Activated CD8-positive, alpha-beta memory T cell treated with anti-CD3 and anti-CD28 coated beads, Interleukin-2, amount 50 U/mL, for 1 hour (primary cell): Measurements from ENCODE around the gene PRKAG2.
"Not testable (repeated sequence)": the region's sequence is repeated elsewhere in the genome, so short reads cannot be mapped to it uniquely, and the experiment has no call there.

Experiments
- DNase-seq: peaks from one replicate; pipeline ENCODE4 v3.0.0-alpha.2; 2020; ENCODE audit errors: extremely low read depth

Gene PRKAG2

GRCh38 chr7:151787348-151787747, 89.6 kb downstream of the PRKAG2 start:
- no peak for DNase-seq

- no peak for DNase-seq
These were observed 90.0 kb downstream of the PRKAG2 start for GRCh38 chr7:151786936-151787335.

- DNase-seq, result no peak
These were observed 90.7 kb downstream of the PRKAG2 start for GRCh38 chr7:151786241-151786640.

GRCh38 chr7:151785681-151785965, 91.3 kb downstream of the PRKAG2 start:
- no peak for DNase-seq

GRCh38 chr7:151784853-151785680, 91.8 kb downstream of the PRKAG2 start:
- no peak for DNase-seq

GRCh38 chr7:151783958-151784575, 92.8 kb downstream of the PRKAG2 start:
- no peak for DNase-seq

GRCh38 chr7:151782598-151783448, 94.1 kb downstream of the PRKAG2 start:
- peak; percentile 53 for DNase-seq

- not testable (repeated sequence) for DNase-seq
These were observed 94.7 kb downstream of the PRKAG2 start for GRCh38 chr7:151782256-151782597.

GRCh38 chr7:151781161-151781845, 95.6 kb downstream of the PRKAG2 start:
- DNase-seq, result no peak

- no peak for DNase-seq
These were observed 96.3 kb downstream of the PRKAG2 start for GRCh38 chr7:151780631-151781030.

- DNase-seq, result no peak
These were observed 97.2 kb downstream of the PRKAG2 start for GRCh38 chr7:151779678-151780077.

GRCh38 chr7:151779255-151779654, 97.7 kb downstream of the PRKAG2 start:
- DNase-seq, result no peak

- no peak for DNase-seq
These were observed 98.8 kb downstream of the PRKAG2 start for GRCh38 chr7:151777908-151778670.

GRCh38 chr7:151777495-151777880, 99.4 kb downstream of the PRKAG2 start:
- no peak for DNase-seq

GRCh38 chr7:151776876-151777494, 99.9 kb downstream of the PRKAG2 start:
- DNase-seq, result no peak

GRCh38 chr7:151776446-151776845, 100.5 kb downstream of the PRKAG2 start:
- no peak for DNase-seq

- no peak for DNase-seq
These were observed 101.1 kb downstream of the PRKAG2 start for GRCh38 chr7:151775547-151776443.

GRCh38 chr7:151774951-151775350, 102.0 kb downstream of the PRKAG2 start:
- no peak for DNase-seq

- DNase-seq, result no peak
These were observed 103.1 kb downstream of the PRKAG2 start for GRCh38 chr7:151773797-151774196.

GRCh38 chr7:151770232-151770631, 106.7 kb downstream of the PRKAG2 start:
- no peak for DNase-seq
